ENCODE data around the gene CXorf58. TPM values are rescaled to one million over a fixed set of nuclear protein-coding genes. Genes with fewer than 3 reads are reported as not detected.

Gene CXorf58
- total and polyA plus RNA-seq, 2 donors (not counting 3 experiments of a cell fraction or from before 2014, with no cell fraction given), result not detected

DNA sequence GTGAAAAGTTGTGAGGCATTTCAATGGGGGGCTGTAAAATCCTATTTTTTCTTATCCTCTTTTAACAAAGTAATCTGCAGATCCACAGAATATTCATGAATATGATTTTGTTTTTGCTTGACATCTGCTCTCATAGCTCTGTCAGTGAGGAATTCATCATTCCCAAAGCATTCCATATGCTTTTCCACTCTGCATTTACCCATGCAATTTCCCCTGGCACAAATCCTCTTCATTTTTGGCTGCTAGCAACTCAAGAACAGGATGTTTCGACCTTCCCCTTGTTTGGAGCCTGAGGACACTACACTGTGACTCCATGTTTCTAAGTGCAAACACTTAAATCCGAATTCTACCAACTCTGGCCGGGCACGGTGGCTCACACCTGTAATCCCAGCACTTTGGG, 70.7 kb downstream of the CXorf58 start:
- intact Hi-C loops (cut with micrococcal nuclease) (no loop called here), dilution Hi-C loops (cut with MboI; ENCODE audit: extremely low pct_ligation_motif_present, low sequenced_read_pairs) (no loop called here)
- peak; percentile 31 for FAIRE-seq
- no peak overlapping the region for H3K27ac ChIP-seq (ENCODE audit: insufficient read depth, low read depth, low read length)
- H3K4me2 ChIP-seq (ENCODE audit: insufficient read depth, low read length), result no peak overlapping the region
- no peak for TF ChIP-seq JUN (IDR thresholded peaks at IDR 0.05; ENCODE audit: borderline replicate concordance, insufficient read depth, insufficient read length, low read depth)
- no peak for TF ChIP-seq GATA2 (IDR thresholded peaks at IDR 0.05; ENCODE audit: insufficient read depth, insufficient read length, low read depth, low read length)
- no peaks in the 10 kb centered on the region for H3K9me3 ChIP-seq (replicated peaks; ENCODE audit: control insufficient read depth, insufficient read depth, low read length)
- ChIA-PET POLR2A (no interaction called here), CTCF (interaction anchor here (1.0 kb wide), 1 partner anchor 14 kb away, joined by 3 read pairs; no protein-coding TSS in a partner anchor)
- no peaks in the 10 kb centered on the region for H3K4me1 ChIP-seq (ENCODE audit: control insufficient read depth, extremely low read depth, insufficient read depth, low read length)
- no peaks in the 10 kb centered on the region for H4K20me1 ChIP-seq (replicated peaks; ENCODE audit: control insufficient read depth, extremely low read depth, insufficient read depth, low read length)
- no peak overlapping the region for H2AFZ ChIP-seq (ENCODE audit: low read depth, low read length)
- no peak overlapping the region for H3K9ac ChIP-seq (replicated peaks; ENCODE audit: extremely low read depth, insufficient read depth, low read length)
- no peaks in the 10 kb centered on the region for H3K9me1 ChIP-seq (replicated peaks; ENCODE audit: control insufficient read depth, extremely low read depth, insufficient read depth, low read length)
- no peak for DNase-seq (ENCODE audit: low read depth, low spot score)
- no peak overlapping the region for H3K4me3 ChIP-seq (replicated peaks in 1 of 3; ENCODE audit: insufficient read depth in 1 of 3, low read depth in 1 of 3, low read length in 3 of 3)
- BruUV-seq (replicated peaks), result no TSS peak
- no peaks in the 10 kb centered on the region for H3K27me3 ChIP-seq (ENCODE audit: control insufficient read depth in 2 of 2, insufficient read depth in 2 of 2, low read length in 2 of 2)
- no peaks in the 10 kb centered on the region for H3K79me2 ChIP-seq (ENCODE audit: control insufficient read depth, insufficient read depth, low read length)
- no peaks in the 10 kb centered on the region for H3K36me3 ChIP-seq (ENCODE audit: control insufficient read depth in 2 of 2, extremely low read depth in 1 of 2, insufficient read depth in 2 of 2, low read length in 2 of 2)

DNA sequence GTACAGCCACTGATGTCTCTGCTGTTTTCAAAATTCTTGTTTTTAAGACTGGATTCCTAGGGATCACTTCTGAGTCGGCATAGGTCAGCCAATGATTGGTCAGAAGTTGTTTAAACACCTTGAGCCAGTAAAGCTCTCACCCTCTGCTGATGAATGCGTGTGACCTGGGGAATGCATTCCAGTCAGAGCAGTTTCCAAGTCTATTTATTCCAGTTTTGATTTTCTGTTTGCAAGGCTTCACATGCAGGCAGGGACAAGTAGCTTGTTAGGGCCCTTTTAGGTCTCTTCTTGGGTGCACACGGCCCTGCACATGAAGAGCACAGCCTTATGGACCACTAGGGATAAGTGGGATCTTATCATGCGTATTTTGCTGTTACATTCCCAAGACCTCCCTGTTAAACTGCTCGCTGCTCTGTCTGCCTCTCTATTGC, 72.2 kb downstream of the CXorf58 start:
- Histone ChIP-seq H3K79me2 (ENCODE audit: control insufficient read depth, insufficient read depth, low read length) (no peaks in the 10 kb centered on the region), H3K9ac (replicated peaks; ENCODE audit: extremely low read depth, insufficient read depth, low read length) (no peak overlapping the region), H3K9me1 (replicated peaks; ENCODE audit: control insufficient read depth, extremely low read depth, insufficient read depth, low read length) (no peaks in the 10 kb centered on the region), H3K9me3 (replicated peaks; ENCODE audit: control insufficient read depth, insufficient read depth, low read length) (no peaks in the 10 kb centered on the region), H4K20me1 (replicated peaks; ENCODE audit: control insufficient read depth, extremely low read depth, insufficient read depth, low read length) (no peaks in the 10 kb centered on the region), H3K27ac (ENCODE audit: insufficient read depth, low read depth, low read length) (no peak overlapping the region), H3K27me3 (ENCODE audit: control insufficient read depth in 2 of 2, insufficient read depth in 2 of 2, low read length in 2 of 2) (no peaks in the 10 kb centered on the region), H3K4me2 (ENCODE audit: insufficient read depth, low read length) (no peak overlapping the region), H3K36me3 (ENCODE audit: control insufficient read depth in 2 of 2, extremely low read depth in 1 of 2, insufficient read depth in 2 of 2, low read length in 2 of 2) (no peaks in the 10 kb centered on the region), H3K4me1 (ENCODE audit: control insufficient read depth, extremely low read depth, insufficient read depth, low read length) (no peaks in the 10 kb centered on the region), H3K4me3 (replicated peaks in 1 of 3; ENCODE audit: insufficient read depth in 1 of 3, low read depth in 1 of 3, low read length in 3 of 3) (no peak overlapping the region), H2AFZ (ENCODE audit: low read depth, low read length) (no peak overlapping the region)
- TF ChIP-seq JUN (IDR thresholded peaks at IDR 0.05; ENCODE audit: borderline replicate concordance, insufficient read depth, insufficient read length, low read depth) (no peak), EZH2 (IDR thresholded peaks at IDR 0.05; ENCODE audit: borderline replicate concordance, low read depth, low read length, severe bottlenecking) (no peak), CTCF (IDR thresholded peaks at IDR 0.05; ENCODE audit: extremely low read depth in 1 of 2, insufficient read depth in 1 of 2, low read depth in 1 of 2, low read length in 2 of 2) (no peak), FOS (IDR thresholded peaks at IDR 0.05; ENCODE audit: borderline replicate concordance, insufficient read depth, low read length) (no peak), POLR2AphosphoS5 (IDR thresholded peaks at IDR 0.05; ENCODE audit: insufficient read depth, low read depth, low read length) (no peak), MYC (IDR thresholded peaks at IDR 0.05; ENCODE audit: low read depth, low read length) (no peak), POLR2A (IDR thresholded peaks at IDR 0.05; ENCODE audit: low read depth, low read length) (no peak), GATA2 (IDR thresholded peaks at IDR 0.05; ENCODE audit: insufficient read depth, insufficient read length, low read depth, low read length) (no peak)
- TF ChIP-seq, protein P1, sequence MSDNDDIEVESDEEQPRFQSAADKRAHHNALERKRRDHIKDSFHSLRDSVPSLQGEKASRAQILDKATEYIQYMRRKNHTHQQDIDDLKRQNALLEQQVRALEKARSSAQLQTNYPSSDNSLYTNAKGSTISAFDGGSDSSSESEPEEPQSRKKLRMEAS (IDR thresholded peaks at IDR 0.05; ENCODE audit: insufficient read depth, insufficient read length), result no peak
- no peak for FAIRE-seq
- DNase-seq (ENCODE audit: low read depth, low spot score), result no peak
- ChIA-PET CTCF (interaction anchor here (1.6 kb wide), 1 partner anchor 391 kb away, joined by 3 read pairs; no protein-coding TSS in a partner anchor), POLR2A (no interaction called here)
- intact Hi-C loops (cut with micrococcal nuclease), result no loop called here
- no TSS peak for BruUV-seq (replicated peaks)
- dilution Hi-C loops (cut with MboI; ENCODE audit: extremely low pct_ligation_motif_present, low sequenced_read_pairs), result no loop called here

All from endothelial cell of umbilical vein (primary cell).